Ascending aorta (tissue), 2 donors: ENCODE measurements around the gene CTNNA2. TPM values are rescaled to one million over a fixed set of nuclear protein-coding genes. Genes with fewer than 3 reads are reported as not detected.

Experiments used
- DNase-seq, 2 donors: peaks; one replicate each; pipeline ENCODE4 v3.0.0-alpha.2; 2019; ENCODE audit warnings: low spot score in 2 of 2
- H3K27ac ChIP-seq, 2 donors: fragments of 200-600 bp; sonication (generic); one replicate each; pipeline ENCODE4 v1.5.1; 2016 to 2017; ENCODE audit warnings: mild to moderate bottlenecking in 1 of 2
- H3K27me3 ChIP-seq: fragments of 200-600 bp; sonication (generic); one replicate; pipeline ENCODE4 v1.5.1; 2017
- H3K36me3 ChIP-seq, 2 donors: fragments of 200-600 bp; sonication (generic); one replicate each; pipeline ENCODE4 v1.5.1; 2016
- H3K4me1 ChIP-seq, 2 donors: fragments of 200-600 bp; sonication (generic); one replicate each; pipeline ENCODE4 v1.5.1; 2016 to 2017; ENCODE audit warnings: mild to moderate bottlenecking in 1 of 2
- H3K4me3 ChIP-seq, 2 donors: fragments of 200-600 bp; sonication (generic); one replicate each; pipeline ENCODE4 v1.5.1; 2016 to 2017; ENCODE audit warnings: mild to moderate bottlenecking in 1 of 2
- H3K9me3 ChIP-seq, 2 donors: fragments of 200-600 bp; sonication (generic); one replicate each; pipeline ENCODE4 v1.5.1; 2016
- intact Hi-C: fragments of 100-400 bp; cut with DNase I; formaldehyde crosslinking; loops from one replicate; pipeline ENCODE4 v1.15.1; 2023
- total RNA-seq: library from RNA; depleted of rRNA; stranded (reverse); fragments of >200 nt; gene quantifications from one replicate; pipeline ENCODE4 v1.1.0, GENCODE V29; 2016
- TF ChIP-seq, protein P1 (sequence below), 3 experiments: fragments of 200-600 bp in 2 of 3; fragments of 450-650 bp in 1 of 3; sonication (generic) in 2 of 3; IDR thresholded peaks; one replicate each; pipeline ENCODE4 v1.5.1; 2016 to 2019; ENCODE audit warnings: antibody characterized with exemption in 3 of 3, mild to moderate bottlenecking in 1 of 3, moderate library complexity in 1 of 3

Gene CTNNA2
- total RNA-seq, 1 donor from 2014 or later = not detected

- Histone ChIP-seq H3K36me3 (no peaks in the 10 kb centered on the region), H3K4me1 (no peaks in the 10 kb centered on the region), H3K9me3 (no peaks in the 10 kb centered on the region), H3K4me3 (no peak overlapping the region), H3K27ac (no peak overlapping the region), H3K27me3 (no peaks in the 10 kb centered on the region)
- DNase-seq = no peak
- TF ChIP-seq, protein P1, sequence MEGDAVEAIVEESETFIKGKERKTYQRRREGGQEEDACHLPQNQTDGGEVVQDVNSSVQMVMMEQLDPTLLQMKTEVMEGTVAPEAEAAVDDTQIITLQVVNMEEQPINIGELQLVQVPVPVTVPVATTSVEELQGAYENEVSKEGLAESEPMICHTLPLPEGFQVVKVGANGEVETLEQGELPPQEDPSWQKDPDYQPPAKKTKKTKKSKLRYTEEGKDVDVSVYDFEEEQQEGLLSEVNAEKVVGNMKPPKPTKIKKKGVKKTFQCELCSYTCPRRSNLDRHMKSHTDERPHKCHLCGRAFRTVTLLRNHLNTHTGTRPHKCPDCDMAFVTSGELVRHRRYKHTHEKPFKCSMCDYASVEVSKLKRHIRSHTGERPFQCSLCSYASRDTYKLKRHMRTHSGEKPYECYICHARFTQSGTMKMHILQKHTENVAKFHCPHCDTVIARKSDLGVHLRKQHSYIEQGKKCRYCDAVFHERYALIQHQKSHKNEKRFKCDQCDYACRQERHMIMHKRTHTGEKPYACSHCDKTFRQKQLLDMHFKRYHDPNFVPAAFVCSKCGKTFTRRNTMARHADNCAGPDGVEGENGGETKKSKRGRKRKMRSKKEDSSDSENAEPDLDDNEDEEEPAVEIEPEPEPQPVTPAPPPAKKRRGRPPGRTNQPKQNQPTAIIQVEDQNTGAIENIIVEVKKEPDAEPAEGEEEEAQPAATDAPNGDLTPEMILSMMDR (IDR thresholded peaks at IDR 0.05) = no peak
- intact Hi-C loops = no loop called here
Measured at GRCh38 chr2:80634590-80634989, 1121.7 kb downstream of the CTNNA2 start.

DNA sequence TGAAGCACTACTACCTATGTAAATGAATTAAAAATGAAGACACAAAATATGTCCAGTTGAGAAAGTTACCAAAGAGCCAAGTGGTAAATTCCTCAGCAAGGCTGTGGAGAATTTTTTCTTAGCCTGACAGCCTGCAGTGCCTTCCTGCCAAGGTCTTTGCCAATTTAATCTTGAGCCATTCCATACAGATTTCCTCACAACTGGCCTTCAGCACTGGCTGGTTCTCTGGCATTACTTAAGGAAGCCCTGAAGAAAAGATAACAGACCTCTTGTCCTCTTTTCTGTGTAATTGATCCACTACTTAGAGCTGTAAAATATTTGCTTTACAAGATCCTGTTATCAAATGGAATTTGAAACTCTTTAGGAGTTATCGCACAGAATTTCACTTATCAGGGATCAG is 1125.9 kb downstream of the CTNNA2 start:
- Histone ChIP-seq H3K4me1 (no peaks in the 10 kb centered on the region), H3K4me3 (no peak overlapping the region), H3K36me3 (no peaks in the 10 kb centered on the region), H3K27ac (no peak overlapping the region), H3K9me3 (no peaks in the 10 kb centered on the region), H3K27me3 (no peaks in the 10 kb centered on the region)
- intact Hi-C loops = no loop called here
- no peak for DNase-seq
- TF ChIP-seq, protein P1 (IDR thresholded peaks at IDR 0.05) = no peak

- TF ChIP-seq, protein P1 (IDR thresholded peaks at IDR 0.05) = no peak
- intact Hi-C loops = no loop called here
Measured at GRCh38 chr2:80642465-80642864, 1129.6 kb downstream of the CTNNA2 start.

GRCh38 chr2:80643598-80643997 is 1130.7 kb downstream of the CTNNA2 start:
- Histone ChIP-seq H3K27me3 (no peaks in the 10 kb centered on the region), H3K27ac (no peak overlapping the region), H3K4me3 (no peak overlapping the region), H3K9me3 (no peaks in the 10 kb centered on the region), H3K36me3 (no peaks in the 10 kb centered on the region), H3K4me1 (no peaks in the 10 kb centered on the region)
- no peak for DNase-seq
- TF ChIP-seq, protein P1 (IDR thresholded peaks at IDR 0.05) = no peak
- intact Hi-C loops = no loop called here

More at GRCh38 chr2:80642465-80642864, 1129.6 kb downstream of the CTNNA2 start:
- Histone ChIP-seq H3K36me3 (no peaks in the 10 kb centered on the region), H3K4me1 (no peaks in the 10 kb centered on the region), H3K4me3 (no peak overlapping the region), H3K27me3 (no peaks in the 10 kb centered on the region), H3K27ac (no peak overlapping the region), H3K9me3 (no peaks in the 10 kb centered on the region)
- no peak for DNase-seq

DNA sequence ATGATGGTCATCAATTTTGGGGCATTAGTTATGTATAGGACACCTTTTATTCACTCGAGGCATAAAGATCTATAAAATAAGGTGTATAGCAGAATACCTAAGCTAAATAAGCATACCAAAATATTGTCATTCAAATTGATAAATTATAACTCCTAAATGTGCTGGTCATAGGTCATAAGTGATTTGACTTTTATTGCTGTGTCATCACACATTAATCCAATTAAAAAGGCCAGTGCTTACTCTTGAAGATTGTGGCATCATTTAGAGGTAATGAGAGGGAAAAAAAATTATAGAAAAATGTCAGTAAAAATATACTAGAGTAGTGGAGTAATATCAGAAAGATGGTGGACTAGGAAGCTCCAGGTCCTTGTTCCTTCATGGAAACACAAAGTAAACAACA is 1138.6 kb downstream of the CTNNA2 start:
- TF ChIP-seq, protein P1 (IDR thresholded peaks at IDR 0.05) = no peak
- Histone ChIP-seq H3K9me3 (peaks cover 0 to 4% of the 10 kb centered on the region in 2 donors), H3K4me3 (no peak overlapping the region), H3K4me1 (no peaks in the 10 kb centered on the region), H3K36me3 (no peaks in the 10 kb centered on the region), H3K27me3 (no peaks in the 10 kb centered on the region), H3K27ac (no peak overlapping the region)
- DNase-seq = no peak
- intact Hi-C loops = no loop called here

- no peak for DNase-seq
- Histone ChIP-seq H3K4me1 (no peaks in the 10 kb centered on the region), H3K36me3 (no peaks in the 10 kb centered on the region), H3K4me3 (no peak overlapping the region), H3K27ac (no peak overlapping the region), H3K27me3 (no peaks in the 10 kb centered on the region), H3K9me3 (peaks cover 0 to 4% of the 10 kb centered on the region in 2 donors)
- TF ChIP-seq, protein P1 (IDR thresholded peaks at IDR 0.05) = no peak
- intact Hi-C loops = no loop called here
Measured at GRCh38 chr2:80655265-80655664, 1142.4 kb downstream of the CTNNA2 start.
